SK-N-SH (cell line): ENCODE results near the gene NREP. TPM values are rescaled to one million over a fixed set of nuclear protein-coding genes. Genes with fewer than 3 reads are reported as not detected.

Experiments
- CTCF ChIA-PET: fragments of 300-600, 350-600 bp; formaldehyde crosslinking; extraction: SDS; loops from one replicate; lab custom pipeline; 2021; lab: Yijun Ruan, JAX
- POLR2A ChIA-PET: fragments of 350-600 bp; sonication (Branson Sonifier 250); formaldehyde crosslinking; extraction: SDS; loops from one replicate; lab custom pipeline; 2020; ENCODE audit warnings: antibody characterized with exemption, inconsistent platforms; lab: Yijun Ruan, JAX
- DNase-seq: peaks from one replicate; pipeline ENCODE4 v3.0.0; 2012
- H2AFZ ChIP-seq: fragments of 200-600 bp; sonication (generic); 2 replicates; pipeline ENCODE4 v1.8.1; 2016; ENCODE audit warnings: antibody characterized with exemption, mild to moderate bottlenecking, low read depth
- H3F3A ChIP-seq: fragments of 200-600 bp; sonication (generic); replicated peaks from 2 replicates; pipeline ENCODE3; 2016; ENCODE audit warnings: antibody characterized with exemption, mild to moderate bottlenecking; ENCODE audit not compliant: insufficient read depth
- H3K27ac ChIP-seq, 2 experiments: fragments of 200-500 bp in 1 of 2; fragments of 200-600 bp in 1 of 2; sonication (Bioruptor generic) in 1 of 2; sonication (generic), shearing (Covaris generic) in 1 of 2; 2 replicates each; pipeline versions ENCODE4 v1.5.1 to v1.6.1; 2014 to 2016; ENCODE audit warnings: low read depth in 2 of 2, inconsistent platforms in 1 of 2, low read length in 1 of 2, mild to moderate bottlenecking in 1 of 2, mixed read lengths in 1 of 2
- H3K27me3 ChIP-seq: fragments of 200-600 bp; sonication (generic), shearing (Covaris generic); 2 replicates; pipeline ENCODE4 v1.6.1; 2016; ENCODE audit warnings: mixed run types; ENCODE audit not compliant: insufficient read depth
- H3K36me3 ChIP-seq, 2 experiments: fragments of 200-500 bp in 1 of 2; fragments of 200-600 bp in 1 of 2; sonication (Bioruptor generic) in 1 of 2; sonication (generic) in 1 of 2; replicated peaks in 1 of 2; 2 replicates each; pipeline versions ENCODE3 to v1.5.1; 2014 to 2016; ENCODE audit warnings: low read length in 1 of 2, mild to moderate bottlenecking in 1 of 2; ENCODE audit not compliant: insufficient read depth in 2 of 2, control insufficient read depth in 1 of 2
- H3K4me1 ChIP-seq, 2 experiments: fragments of 200-500 bp in 1 of 2; fragments of 200-600 bp in 1 of 2; sonication (Bioruptor generic) in 1 of 2; sonication (generic), shearing (Covaris generic) in 1 of 2; 2 replicates each; pipeline versions ENCODE4 v1.5.1 to v1.6.1; 2014 to 2016; ENCODE audit warnings: low read depth in 1 of 2, low read length in 1 of 2, mixed run types in 1 of 2; ENCODE audit not compliant: insufficient read depth in 2 of 2, control insufficient read depth in 1 of 2
- H3K4me2 ChIP-seq: fragments of 200-600 bp; sonication (generic), shearing (Covaris generic); 2 replicates; pipeline ENCODE4 v1.6.1; 2017; ENCODE audit warnings: mixed run types
- H3K4me3 ChIP-seq, 2 experiments: fragments of 200-500 bp in 1 of 2; fragments of 200-600 bp in 1 of 2; sonication (Bioruptor generic) in 1 of 2; sonication (generic), shearing (Covaris generic) in 1 of 2; 2 replicates each; pipeline versions ENCODE4 v1.5.1 to v1.8.1; 2014 to 2016; ENCODE audit warnings: low read depth in 2 of 2, inconsistent platforms in 1 of 2, low read length in 1 of 2, mild to moderate bottlenecking in 1 of 2, mixed read lengths in 1 of 2, moderate library complexity in 1 of 2
- H3K79me2 ChIP-seq: fragments of 200-600 bp; sonication (generic); 2 replicates; pipeline ENCODE4 v1.8.1; 2017; ENCODE audit warnings: mild to moderate bottlenecking; ENCODE audit not compliant: insufficient read depth
- H3K9ac ChIP-seq: fragments of 200-600 bp; sonication (generic); 2 replicates; pipeline ENCODE4 v1.6.1; 2017; ENCODE audit warnings: mixed run types
- H3K9me2 ChIP-seq: fragments of 200-600 bp; sonication (generic); 2 replicates; pipeline ENCODE4 v1.6.1; 2017; ENCODE audit warnings: mixed run types
- H3K9me3 ChIP-seq: fragments of 200-600 bp; sonication (generic); 2 replicates; pipeline ENCODE4 v1.6.1; 2017; ENCODE audit warnings: mixed run types, mild to moderate bottlenecking, moderate library complexity
- H4K20me1 ChIP-seq: fragments of 200-600 bp; sonication (generic); 2 replicates; pipeline ENCODE4 v1.6.1; 2017; ENCODE audit warnings: mild to moderate bottlenecking, mixed run types; ENCODE audit not compliant: insufficient read depth
- ELF1 ChIP-seq: IDR thresholded peaks from 2 replicates; pipeline ENCODE4 v1.4.0; 2012
- EP300 ChIP-seq, 2 experiments: IDR thresholded peaks; 2 replicates each; pipeline versions ENCODE4 v1.4.0 to v1.6.1; 2012; ENCODE audit warnings: borderline replicate concordance in 1 of 2, low read depth in 1 of 2, low read length in 1 of 2
- EZH2phosphoT487 ChIP-seq: fragments of 200-600 bp; sonication (generic); IDR thresholded peaks from 2 replicates; pipeline ENCODE4 v1.6.1; 2017; ENCODE audit warnings: low read depth, mixed run types, mild to moderate bottlenecking, antibody characterized with exemption, moderate library complexity, borderline replicate concordance
- FOSL2 ChIP-seq: IDR thresholded peaks from 2 replicates; pipeline ENCODE4 v1.4.0; 2012; ENCODE audit warnings: low read depth, mild to moderate bottlenecking, moderate library complexity, borderline replicate concordance
- FOXJ3 ChIP-seq: sonication (generic); formaldehyde crosslinking; IDR thresholded peaks from 2 replicates; pipeline ENCODE4 v1.5.1; 2020; ENCODE audit warnings: mild to moderate bottlenecking, missing genetic modification reagents
- FOXM1 ChIP-seq: IDR thresholded peaks from 2 replicates; pipeline ENCODE4 v1.4.0; 2012; ENCODE audit warnings: low read depth, mild to moderate bottlenecking
- GATA2 ChIP-seq: sonication (generic); formaldehyde crosslinking; IDR thresholded peaks from 2 replicates; pipeline ENCODE4 v1.5.0; 2020; ENCODE audit warnings: mild to moderate bottlenecking, missing genetic modification reagents
- JUND ChIP-seq: IDR thresholded peaks from 2 replicates; pipeline ENCODE4 v1.4.0; 2012
- MXI1 ChIP-seq: IDR thresholded peaks from 2 replicates; pipeline ENCODE4 v1.6.1; 2012; ENCODE audit warnings: mild to moderate bottlenecking, low read depth, low read length, improper control_type of control experiment
- NFIC ChIP-seq: IDR thresholded peaks from 2 replicates; pipeline ENCODE4 v1.4.0; 2012; ENCODE audit warnings: borderline replicate concordance
- PBX3 ChIP-seq: IDR thresholded peaks from 2 replicates; pipeline ENCODE4; 2012
- POLR2AphosphoS5 ChIP-seq: IDR thresholded peaks from 2 replicates; pipeline ENCODE4 v1.6.1; 2012; ENCODE audit warnings: low read depth, low read length
- RAD21 ChIP-seq: IDR thresholded peaks from 2 replicates; pipeline ENCODE4 v1.6.1; 2012; ENCODE audit warnings: mild to moderate bottlenecking, low read length
- RCOR1 ChIP-seq: fragments of 150-350 bp; IDR thresholded peaks from 2 replicates; pipeline ENCODE4 v1.6.1; 2017; ENCODE audit warnings: antibody characterized with exemption, low read length
- RFX5 ChIP-seq: IDR thresholded peaks from 2 replicates; pipeline ENCODE4 v1.6.1; 2012; ENCODE audit warnings: mild to moderate bottlenecking, improper control_type of control experiment, low read length
- RXRA ChIP-seq: IDR thresholded peaks from 2 replicates; pipeline ENCODE4 v1.4.0; 2012; ENCODE audit warnings: low read depth, mild to moderate bottlenecking, borderline replicate concordance
- SMC3 ChIP-seq: IDR thresholded peaks from 2 replicates; pipeline ENCODE4 v1.6.1; 2012; ENCODE audit warnings: low read depth, low read length, improper control_type of control experiment
- TCF12 ChIP-seq: IDR thresholded peaks from 2 replicates; pipeline ENCODE4 v1.4.0; 2012
- TEAD4 ChIP-seq: IDR thresholded peaks from 2 replicates; pipeline ENCODE4 v1.4.0; 2012; ENCODE audit warnings: mild to moderate bottlenecking, borderline replicate concordance; ENCODE audit not compliant: insufficient read depth
- USF2 ChIP-seq: fragments of 150-350 bp; IDR thresholded peaks from 2 replicates; pipeline ENCODE4 v1.6.1; 2017; ENCODE audit warnings: antibody characterized with exemption, low read length, low read depth, borderline replicate concordance
- WGBS: methylation state at CpG from one replicate; pipeline ENCODE4 v1.1.6; 2017; ENCODE audit warnings: low lambda C conversion rate; 5-methylcytosine and 5-hydroxymethylcytosine counted together
- polyA plus RNA-seq, 3 experiments: library from polyadenylated mRNA; depleted of rRNA; stranded (reverse); fragments of >200 nt; gene quantifications; 2 replicates each; pipeline ENCODE4 v1.2.3, GENCODE V29; 2012
- TF ChIP-seq, protein P1 (sequence below): IDR thresholded peaks from 2 replicates; pipeline ENCODE4 v1.4.0; 2012; ENCODE audit warnings: low read depth
- TF ChIP-seq, protein P2 (sequence below): fragments of 150-350 bp; IDR thresholded peaks from 2 replicates; pipeline ENCODE4 v1.6.1; 2016; ENCODE audit warnings: mild to moderate bottlenecking, low read depth, low read length

The NREP gene
- polyA plus RNA-seq, 1 of the 3 experiments (the other 2 are of a cell fraction), result 94.4 TPM

- TF ChIP-seq NFIC (peak; percentile 88), RCOR1 (no peak), RAD21 (no peak), TEAD4 (peak; percentile 78; the same call in 1 of the 2 replicates), FOSL2 (peak; percentile 96), TCF12 (peak; percentile 93), FOXM1 (0 out of 2 replicates have a peak, but pooled peaks have one; percentile 19)
- TF ChIP-seq, protein P1, sequence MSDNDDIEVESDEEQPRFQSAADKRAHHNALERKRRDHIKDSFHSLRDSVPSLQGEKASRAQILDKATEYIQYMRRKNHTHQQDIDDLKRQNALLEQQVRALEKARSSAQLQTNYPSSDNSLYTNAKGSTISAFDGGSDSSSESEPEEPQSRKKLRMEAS, result peak; percentile 66
- TF ChIP-seq, all 33 proteins: peak for 14
These were observed 8.7 kb downstream of the NREP start (continued) for GRCh38 chr5:111748304-111748763.

- H3K79me2 ChIP-seq, result peaks cover 72% of the 10 kb centered on the region
- H3F3A ChIP-seq, result peaks cover 35% of the 10 kb centered on the region
- peaks cover 15 to 31% of the 10 kb centered on the region in 2 experiments for H3K4me1 ChIP-seq
- peaks cover 3% of the 10 kb centered on the region; the same call in 1 of the 2 replicates for H4K20me1 ChIP-seq
- peak overlapping the region; percentile 61 for H3K4me2 ChIP-seq
- ChIA-PET POLR2A (interaction anchor here (1.5 kb wide), 1 partner anchor 10 kb away, joined by 6 read pairs; the partner anchor contains the start of gene NREP), CTCF (interaction anchor here (1.2 to 1.4 kb wide), 3 partner anchors 7 to 414 kb away, joined by 3 to 4 read pairs (median 3); no protein-coding TSS in a partner anchor)
- H2AFZ ChIP-seq, result no peak overlapping the region
- no peak for DNase-seq
- no peaks in the 10 kb centered on the region for H3K27me3 ChIP-seq
- peaks cover 51 to 55% of the 10 kb centered on the region in 2 experiments for H3K36me3 ChIP-seq
- no peak overlapping the region for H3K4me3 ChIP-seq
- no peaks in the 10 kb centered on the region for H3K9me2 ChIP-seq
- H3K27ac ChIP-seq, result peak overlapping the region in 1 of 2 experiments; percentile 94; a peak in 3 of 4 replicates
- peak overlapping the region; percentile 56 for H3K9ac ChIP-seq
- 89% methylated on average over 2 of the region's 2 CpGs for WGBS
- H3K9me3 ChIP-seq, result no peaks in the 10 kb centered on the region
- TF ChIP-seq NFIC, result peak; percentile 28; the same call in 1 of the 2 replicates
- TF ChIP-seq TCF12, result peak; percentile 5; the same call in 1 of the 2 replicates
- TF ChIP-seq FOXJ3 (CRISPR knock-in tag), result no peak
- TF ChIP-seq SMC3, result no peak
- TF ChIP-seq MXI1, result no peak
These were observed 9.7 kb downstream of the NREP start for GRCh38 chr5:111747337-111747736.

- peak overlapping the region; percentile 61; the same call in 1 of the 2 replicates for H3K4me2 ChIP-seq
- peaks cover 3% of the 10 kb centered on the region; the same call in 1 of the 2 replicates for H4K20me1 ChIP-seq
- H3K4me3 ChIP-seq, result no peak overlapping the region
- H2AFZ ChIP-seq, result no peak overlapping the region
- H3K9me2 ChIP-seq, result no peaks in the 10 kb centered on the region
- WGBS, result 91% methylated on average over 4 of the region's 4 CpGs
- POLR2A ChIA-PET, result no interaction called here
- peaks cover 49 to 52% of the 10 kb centered on the region in 2 experiments for H3K36me3 ChIP-seq
- DNase-seq, result no peak
- peaks cover 72% of the 10 kb centered on the region for H3K79me2 ChIP-seq
- TF ChIP-seq, protein P2, sequence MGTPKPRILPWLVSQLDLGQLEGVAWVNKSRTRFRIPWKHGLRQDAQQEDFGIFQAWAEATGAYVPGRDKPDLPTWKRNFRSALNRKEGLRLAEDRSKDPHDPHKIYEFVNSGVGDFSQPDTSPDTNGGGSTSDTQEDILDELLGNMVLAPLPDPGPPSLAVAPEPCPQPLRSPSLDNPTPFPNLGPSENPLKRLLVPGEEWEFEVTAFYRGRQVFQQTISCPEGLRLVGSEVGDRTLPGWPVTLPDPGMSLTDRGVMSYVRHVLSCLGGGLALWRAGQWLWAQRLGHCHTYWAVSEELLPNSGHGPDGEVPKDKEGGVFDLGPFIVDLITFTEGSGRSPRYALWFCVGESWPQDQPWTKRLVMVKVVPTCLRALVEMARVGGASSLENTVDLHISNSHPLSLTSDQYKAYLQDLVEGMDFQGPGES, result no peak
- TF ChIP-seq TCF12 (no peak), USF2 (no peak), EZH2phosphoT487 (no peak), GATA2 (no peak), RFX5 (no peak), RAD21 (no peak), NFIC (no peak), TEAD4 (no peak), POLR2AphosphoS5 (no peak), FOXM1 (no peak), EP300 (IDR thresholded peaks at IDR 0.05; ENCODE audit: borderline replicate concordance in 1 of 2, low read depth in 1 of 2, low read length in 1 of 2) (no peak), FOXJ3 (CRISPR knock-in tag) (no peak), ELF1 (no peak), RCOR1 (no peak), JUND (no peak), PBX3 (no peak), RXRA (no peak)
- no peak overlapping the region for H3K9ac ChIP-seq
- H3F3A ChIP-seq, result peaks cover 35% of the 10 kb centered on the region
- CTCF ChIA-PET, result interaction anchor here (1.4 kb wide), 1 partner anchor 8 kb away, joined by 3 read pairs; no protein-coding TSS in a partner anchor
- peak overlapping the region in 1 of 2 experiments; percentile 94; a peak in 3 of 4 replicates for H3K27ac ChIP-seq
- H3K9me3 ChIP-seq, result no peaks in the 10 kb centered on the region
- peaks cover 16 to 31% of the 10 kb centered on the region in 2 experiments for H3K4me1 ChIP-seq
- no peaks in the 10 kb centered on the region for H3K27me3 ChIP-seq
These were observed 10.2 kb downstream of the NREP start for GRCh38 chr5:111746791-111747190.
